ENCODE results near the gene TOR2A.

DNA sequence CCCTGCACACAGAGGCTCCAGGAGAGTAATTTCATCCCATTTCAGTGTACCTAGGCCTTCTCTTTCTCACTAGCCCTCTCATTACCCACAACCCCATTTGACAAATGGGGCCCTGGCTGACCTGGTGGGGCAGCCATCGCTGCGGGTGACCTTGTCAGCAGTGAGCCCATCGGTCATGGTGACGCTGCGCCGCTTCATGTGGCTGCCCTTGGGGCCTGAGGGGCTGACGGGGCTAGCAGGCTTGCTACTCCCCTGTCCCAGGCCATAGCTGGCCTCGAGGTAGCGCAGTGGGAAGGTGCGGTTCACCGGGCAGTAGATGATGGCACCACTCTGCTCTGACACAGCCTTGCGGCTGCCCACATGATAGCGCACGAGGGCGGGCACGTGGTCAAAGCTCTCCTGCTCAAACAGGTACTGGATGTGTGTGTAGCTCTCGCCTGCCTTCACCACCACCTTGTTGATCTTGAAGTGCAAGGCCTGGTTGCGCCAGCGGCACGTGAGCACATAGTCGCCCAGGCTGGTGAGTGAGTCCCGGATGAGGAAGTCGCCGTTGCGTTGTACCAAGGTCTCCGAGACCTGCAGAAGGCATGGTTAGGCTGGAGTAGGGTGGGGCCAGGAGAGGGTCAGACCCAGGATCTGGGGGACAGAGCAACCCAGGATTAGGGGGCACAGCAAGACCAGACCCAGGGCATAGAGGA, 14.1 kb upstream of the TOR2A start:
- TF ChIP-seq, protein P1, sequence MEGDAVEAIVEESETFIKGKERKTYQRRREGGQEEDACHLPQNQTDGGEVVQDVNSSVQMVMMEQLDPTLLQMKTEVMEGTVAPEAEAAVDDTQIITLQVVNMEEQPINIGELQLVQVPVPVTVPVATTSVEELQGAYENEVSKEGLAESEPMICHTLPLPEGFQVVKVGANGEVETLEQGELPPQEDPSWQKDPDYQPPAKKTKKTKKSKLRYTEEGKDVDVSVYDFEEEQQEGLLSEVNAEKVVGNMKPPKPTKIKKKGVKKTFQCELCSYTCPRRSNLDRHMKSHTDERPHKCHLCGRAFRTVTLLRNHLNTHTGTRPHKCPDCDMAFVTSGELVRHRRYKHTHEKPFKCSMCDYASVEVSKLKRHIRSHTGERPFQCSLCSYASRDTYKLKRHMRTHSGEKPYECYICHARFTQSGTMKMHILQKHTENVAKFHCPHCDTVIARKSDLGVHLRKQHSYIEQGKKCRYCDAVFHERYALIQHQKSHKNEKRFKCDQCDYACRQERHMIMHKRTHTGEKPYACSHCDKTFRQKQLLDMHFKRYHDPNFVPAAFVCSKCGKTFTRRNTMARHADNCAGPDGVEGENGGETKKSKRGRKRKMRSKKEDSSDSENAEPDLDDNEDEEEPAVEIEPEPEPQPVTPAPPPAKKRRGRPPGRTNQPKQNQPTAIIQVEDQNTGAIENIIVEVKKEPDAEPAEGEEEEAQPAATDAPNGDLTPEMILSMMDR (IDR thresholded peaks at IDR 0.05; ENCODE audit: low read depth, low read length, missing input control) = no peak
- TF ChIP-seq, protein P2, sequence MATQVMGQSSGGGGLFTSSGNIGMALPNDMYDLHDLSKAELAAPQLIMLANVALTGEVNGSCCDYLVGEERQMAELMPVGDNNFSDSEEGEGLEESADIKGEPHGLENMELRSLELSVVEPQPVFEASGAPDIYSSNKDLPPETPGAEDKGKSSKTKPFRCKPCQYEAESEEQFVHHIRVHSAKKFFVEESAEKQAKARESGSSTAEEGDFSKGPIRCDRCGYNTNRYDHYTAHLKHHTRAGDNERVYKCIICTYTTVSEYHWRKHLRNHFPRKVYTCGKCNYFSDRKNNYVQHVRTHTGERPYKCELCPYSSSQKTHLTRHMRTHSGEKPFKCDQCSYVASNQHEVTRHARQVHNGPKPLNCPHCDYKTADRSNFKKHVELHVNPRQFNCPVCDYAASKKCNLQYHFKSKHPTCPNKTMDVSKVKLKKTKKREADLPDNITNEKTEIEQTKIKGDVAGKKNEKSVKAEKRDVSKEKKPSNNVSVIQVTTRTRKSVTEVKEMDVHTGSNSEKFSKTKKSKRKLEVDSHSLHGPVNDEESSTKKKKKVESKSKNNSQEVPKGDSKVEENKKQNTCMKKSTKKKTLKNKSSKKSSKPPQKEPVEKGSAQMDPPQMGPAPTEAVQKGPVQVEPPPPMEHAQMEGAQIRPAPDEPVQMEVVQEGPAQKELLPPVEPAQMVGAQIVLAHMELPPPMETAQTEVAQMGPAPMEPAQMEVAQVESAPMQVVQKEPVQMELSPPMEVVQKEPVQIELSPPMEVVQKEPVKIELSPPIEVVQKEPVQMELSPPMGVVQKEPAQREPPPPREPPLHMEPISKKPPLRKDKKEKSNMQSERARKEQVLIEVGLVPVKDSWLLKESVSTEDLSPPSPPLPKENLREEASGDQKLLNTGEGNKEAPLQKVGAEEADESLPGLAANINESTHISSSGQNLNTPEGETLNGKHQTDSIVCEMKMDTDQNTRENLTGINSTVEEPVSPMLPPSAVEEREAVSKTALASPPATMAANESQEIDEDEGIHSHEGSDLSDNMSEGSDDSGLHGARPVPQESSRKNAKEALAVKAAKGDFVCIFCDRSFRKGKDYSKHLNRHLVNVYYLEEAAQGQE (IDR thresholded peaks at IDR 0.05) = no peak
- TF ChIP-seq, protein P3, sequence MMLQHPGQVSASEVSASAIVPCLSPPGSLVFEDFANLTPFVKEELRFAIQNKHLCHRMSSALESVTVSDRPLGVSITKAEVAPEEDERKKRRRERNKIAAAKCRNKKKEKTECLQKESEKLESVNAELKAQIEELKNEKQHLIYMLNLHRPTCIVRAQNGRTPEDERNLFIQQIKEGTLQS (IDR thresholded peaks at IDR 0.05) = no peak
- TF ChIP-seq, protein P4, sequence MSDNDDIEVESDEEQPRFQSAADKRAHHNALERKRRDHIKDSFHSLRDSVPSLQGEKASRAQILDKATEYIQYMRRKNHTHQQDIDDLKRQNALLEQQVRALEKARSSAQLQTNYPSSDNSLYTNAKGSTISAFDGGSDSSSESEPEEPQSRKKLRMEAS (IDR thresholded peaks at IDR 0.05) = no peak
- no peak for TF ChIP-seq SP1 (IDR thresholded peaks at IDR 0.05)

Data from liver (tissue), 3 donors.